Measurements from ENCODE around the gene PCSK5. TPM values are rescaled to one million over a fixed set of nuclear protein-coding genes. Genes with fewer than 3 reads are reported as not detected.
A peak's percentile ranks its signal among the peaks of the same experiment; 100 is the strongest.

PCSK5 gene
- total and polyA plus RNA-seq, 7 experiments from 2014 or later, result 5.2 to 35.0 (median 19.1) TPM

GRCh38 chr9:76162751-76163500 lies 272.5 kb downstream of the PCSK5 start:
- CTCF ChIA-PET, result no interaction called here
- peaks cover 10 to 81% (median 62%) of the 10 kb centered on the region in 5 donors for H3K36me3 Mint-ChIP-seq

GRCh38 chr9:76166526-76166925 lies 276.1 kb downstream of the PCSK5 start:
- ATAC-seq (no peak), DNase-seq (no peak)
- intact Hi-C loops (cut with micrococcal nuclease), result no loop called here
- Mint-ChIP-seq H3K27ac (peak overlapping the region in 4 of 9 donors; percentile 1 to 16 (median 8)), H3K9me3 (no peaks in the 10 kb centered on the region), H3K36me3 (peaks cover 5 to 81% (median 57%) of the 10 kb centered on the region in 5 donors), H3K4me3 (no peak overlapping the region), H3K4me1 (peaks cover 0 to 14% (median 11%) of the 10 kb centered on the region in 7 donors), H3K27me3 (no peaks in the 10 kb centered on the region)
- no peak overlapping the region for H3K4me3 ChIP-seq (ENCODE audit: low read length)
- peaks cover 0 to 52% (median 0%) of the 10 kb centered on the region in 3 experiments for H3K36me3 ChIP-seq (ENCODE audit: control insufficient read depth in 2 of 3, insufficient read depth in 3 of 3, low read length in 3 of 3)
- POLR2A ChIA-PET, result no interaction called here
- H3K9me3 ChIP-seq (ENCODE audit: control insufficient read depth in 2 of 3, low read length in 3 of 3), result no peaks in the 10 kb centered on the region
- CTCF ChIA-PET, result no interaction called here
- no peaks in the 10 kb centered on the region for H3K4me1 ChIP-seq (ENCODE audit: control insufficient read depth in 2 of 2, insufficient read depth in 2 of 2, low read length in 2 of 2)
- no peak overlapping the region for H3K27ac ChIP-seq (ENCODE audit: low read depth, low read length)
- H3K27me3 ChIP-seq (ENCODE audit: control insufficient read depth in 2 of 2, insufficient read depth in 2 of 2, low read length in 2 of 2), result no peaks in the 10 kb centered on the region

More at GRCh38 chr9:76162751-76163500, 272.5 kb downstream of the PCSK5 start:
- Mint-ChIP-seq H3K27ac (no peak overlapping the region), H3K9me3 (no peaks in the 10 kb centered on the region), H3K27me3 (no peaks in the 10 kb centered on the region), H3K4me1 (peaks cover 0 to 14% (median 11%) of the 10 kb centered on the region in 7 donors), H3K4me3 (no peak overlapping the region)
- Histone ChIP-seq H3K27ac (ENCODE audit: low read depth, low read length) (no peak overlapping the region), H3K36me3 (ENCODE audit: control insufficient read depth in 2 of 3, insufficient read depth in 3 of 3, low read length in 3 of 3) (peaks cover 0 to 54% (median 7%) of the 10 kb centered on the region in 3 experiments), H3K4me3 (ENCODE audit: low read length) (no peak overlapping the region), H3K4me1 (ENCODE audit: control insufficient read depth in 2 of 2, insufficient read depth in 2 of 2, low read length in 2 of 2) (no peaks in the 10 kb centered on the region), H3K27me3 (ENCODE audit: control insufficient read depth in 2 of 2, insufficient read depth in 2 of 2, low read length in 2 of 2) (no peaks in the 10 kb centered on the region), H3K9me3 (ENCODE audit: control insufficient read depth in 2 of 3, low read length in 3 of 3) (no peaks in the 10 kb centered on the region)
- DNase-seq (no peak), ATAC-seq (no peak)
- intact Hi-C loops (cut with micrococcal nuclease), result loop anchor here in 1 of 2 donors (5.0 kb wide), 1 partner anchor 271 kb away; the partner anchor contains the start of gene PCSK5
- POLR2A ChIA-PET, result no interaction called here

- H3K27ac ChIP-seq (ENCODE audit: low read depth, low read length), result no peak overlapping the region
- no peak overlapping the region for H3K4me3 ChIP-seq (ENCODE audit: low read length)
- no peaks in the 10 kb centered on the region for H3K4me1 ChIP-seq (ENCODE audit: control insufficient read depth in 2 of 2, insufficient read depth in 2 of 2, low read length in 2 of 2)
- Mint-ChIP-seq H3K4me1 (peaks cover 0 to 10% (median 4%) of the 10 kb centered on the region in 7 donors), H3K27ac (peak overlapping the region in 1 of 9 donors; percentile 28), H3K36me3 (peaks cover 9 to 65% (median 48%) of the 10 kb centered on the region in 5 donors), H3K27me3 (no peaks in the 10 kb centered on the region), H3K9me3 (peaks cover 0 to 4% (median 2%) of the 10 kb centered on the region in 11 donors), H3K4me3 (no peak overlapping the region)
- ChIA-PET POLR2A (no interaction called here), CTCF (no interaction called here)
- ATAC-seq, result no peak
- no peaks in the 10 kb centered on the region for H3K27me3 ChIP-seq (ENCODE audit: control insufficient read depth in 2 of 2, insufficient read depth in 2 of 2, low read length in 2 of 2)
- no peaks in the 10 kb centered on the region for H3K9me3 ChIP-seq (ENCODE audit: control insufficient read depth in 2 of 3, low read length in 3 of 3)
- intact Hi-C loops (cut with micrococcal nuclease), result loop anchor here in 1 of 2 donors (1.0 kb wide), 1 partner anchor 152 kb away; no protein-coding TSS in a partner anchor
- DNase-seq, result no peak
- peaks cover 0 to 20% (median 4%) of the 10 kb centered on the region in 3 experiments for H3K36me3 ChIP-seq (ENCODE audit: control insufficient read depth in 2 of 3, insufficient read depth in 3 of 3, low read length in 3 of 3)
Measured at GRCh38 chr9:76176171-76176570, 285.7 kb downstream of the PCSK5 start.

- H3K27ac Mint-ChIP-seq, result no peak overlapping the region
Measured at GRCh38 chr9:76177931-76178330, 287.5 kb downstream of the PCSK5 start.

GRCh38 chr9:76180541-76180940 lies 290.1 kb downstream of the PCSK5 start:
- intact Hi-C loops (cut with micrococcal nuclease), result no loop called here
- no peaks in the 10 kb centered on the region for H3K27me3 ChIP-seq (ENCODE audit: control insufficient read depth in 2 of 2, insufficient read depth in 2 of 2, low read length in 2 of 2)
- ChIA-PET POLR2A (no interaction called here), CTCF (no interaction called here)
- H3K27ac ChIP-seq (ENCODE audit: low read depth, low read length), result no peak overlapping the region
- no peak for ATAC-seq
- peaks cover 0 to 2% (median 0%) of the 10 kb centered on the region in 11 donors for H3K9me3 Mint-ChIP-seq
- H3K27me3 Mint-ChIP-seq, result no peaks in the 10 kb centered on the region
- peaks cover 0 to 48% (median 8%) of the 10 kb centered on the region in 3 experiments for H3K36me3 ChIP-seq (ENCODE audit: control insufficient read depth in 2 of 3, insufficient read depth in 3 of 3, low read length in 3 of 3)
- no peak overlapping the region for H3K4me3 ChIP-seq (ENCODE audit: low read length)
- no peaks in the 10 kb centered on the region for H3K4me1 ChIP-seq (ENCODE audit: control insufficient read depth in 2 of 2, insufficient read depth in 2 of 2, low read length in 2 of 2)
- peaks cover 23 to 78% (median 58%) of the 10 kb centered on the region in 5 donors for H3K36me3 Mint-ChIP-seq
- no peak for DNase-seq
- H3K27ac Mint-ChIP-seq, result no peak overlapping the region
- H3K4me1 Mint-ChIP-seq, result peaks cover 0 to 27% (median 4%) of the 10 kb centered on the region in 7 donors
- H3K4me3 Mint-ChIP-seq, result no peak overlapping the region
- H3K9me3 ChIP-seq (ENCODE audit: control insufficient read depth in 2 of 3, low read length in 3 of 3), result no peaks in the 10 kb centered on the region

More at GRCh38 chr9:76177931-76178330, 287.5 kb downstream of the PCSK5 start:
- H3K27ac ChIP-seq (ENCODE audit: low read depth, low read length), result no peak overlapping the region
- no peaks in the 10 kb centered on the region for H3K4me1 ChIP-seq (ENCODE audit: control insufficient read depth in 2 of 2, insufficient read depth in 2 of 2, low read length in 2 of 2)
- ChIA-PET CTCF (no interaction called here), POLR2A (interaction anchor here (0.7 kb wide), 1 partner anchor 14 kb away, joined by 3 read pairs; no protein-coding TSS in a partner anchor)
- intact Hi-C loops (cut with micrococcal nuclease), result no loop called here
- no peaks in the 10 kb centered on the region for H3K27me3 ChIP-seq (ENCODE audit: control insufficient read depth in 2 of 2, insufficient read depth in 2 of 2, low read length in 2 of 2)
- ATAC-seq, result no peak
- peaks cover 0 to 15% (median 4%) of the 10 kb centered on the region in 7 donors for H3K4me1 Mint-ChIP-seq
- peaks cover 0 to 30% (median 8%) of the 10 kb centered on the region in 3 experiments for H3K36me3 ChIP-seq (ENCODE audit: control insufficient read depth in 2 of 3, insufficient read depth in 3 of 3, low read length in 3 of 3)
- no peak overlapping the region for H3K4me3 ChIP-seq (ENCODE audit: low read length)
- DNase-seq, result no peak
- H3K9me3 Mint-ChIP-seq, result peaks cover 0 to 4% (median 2%) of the 10 kb centered on the region in 11 donors
- H3K4me3 Mint-ChIP-seq, result no peak overlapping the region
- peaks cover 18 to 68% (median 50%) of the 10 kb centered on the region in 5 donors for H3K36me3 Mint-ChIP-seq
- H3K27me3 Mint-ChIP-seq, result no peaks in the 10 kb centered on the region
- no peaks in the 10 kb centered on the region for H3K9me3 ChIP-seq (ENCODE audit: control insufficient read depth in 2 of 3, low read length in 3 of 3)

GRCh38 chr9:76181020-76181641 lies 290.7 kb downstream of the PCSK5 start:
- Mint-ChIP-seq H3K36me3 (peaks cover 23 to 75% (median 56%) of the 10 kb centered on the region in 5 donors), H3K4me3 (no peak overlapping the region), H3K4me1 (peaks cover 0 to 27% (median 4%) of the 10 kb centered on the region in 7 donors), H3K27ac (peak overlapping the region in 3 of 9 donors; percentile 24 to 68 (median 56)), H3K27me3 (no peaks in the 10 kb centered on the region), H3K9me3 (peaks cover 0 to 2% (median 0%) of the 10 kb centered on the region in 11 donors)
- peaks cover 0 to 48% (median 8%) of the 10 kb centered on the region in 3 experiments for H3K36me3 ChIP-seq (ENCODE audit: control insufficient read depth in 2 of 3, insufficient read depth in 3 of 3, low read length in 3 of 3)
- no peaks in the 10 kb centered on the region for H3K9me3 ChIP-seq (ENCODE audit: control insufficient read depth in 2 of 3, low read length in 3 of 3)
- POLR2A ChIA-PET, result no interaction called here
- H3K4me1 ChIP-seq (ENCODE audit: control insufficient read depth in 2 of 2, insufficient read depth in 2 of 2, low read length in 2 of 2), result no peaks in the 10 kb centered on the region
- intact Hi-C loops (cut with micrococcal nuclease), result no loop called here
- CTCF ChIA-PET, result no interaction called here
- DNase-seq (no peak), ATAC-seq (peak; percentile 41)
- no peak overlapping the region for H3K27ac ChIP-seq (ENCODE audit: low read depth, low read length)
- H3K4me3 ChIP-seq (ENCODE audit: low read length), result no peak overlapping the region
- H3K27me3 ChIP-seq (ENCODE audit: control insufficient read depth in 2 of 2, insufficient read depth in 2 of 2, low read length in 2 of 2), result no peaks in the 10 kb centered on the region

Measured in naive thymus-derived CD4-positive, alpha-beta T cell (primary cell).